GM12892 (cell line): ENCODE data around the gene ARHGAP23.
"Not testable (repeated sequence)": the region's sequence is repeated elsewhere in the genome, so short reads cannot be mapped to it uniquely, and the experiment has no call there.

Experiments
- POLR2A ChIP-seq: IDR thresholded peaks from 2 replicates; pipeline ENCODE4 v1.6.1; 2011; ENCODE audit warnings: low read depth, low read length, control low read depth
- POLR2AphosphoS5 ChIP-seq: IDR thresholded peaks from 2 replicates; pipeline ENCODE4 v1.6.1; 2011; ENCODE audit warnings: low read depth, low read length, control low read depth
- TAF1 ChIP-seq: IDR thresholded peaks from 2 replicates; pipeline ENCODE4 v1.6.1; 2011; ENCODE audit warnings: low read depth, mild to moderate bottlenecking, control low read depth, low read length, borderline replicate concordance

DNA sequence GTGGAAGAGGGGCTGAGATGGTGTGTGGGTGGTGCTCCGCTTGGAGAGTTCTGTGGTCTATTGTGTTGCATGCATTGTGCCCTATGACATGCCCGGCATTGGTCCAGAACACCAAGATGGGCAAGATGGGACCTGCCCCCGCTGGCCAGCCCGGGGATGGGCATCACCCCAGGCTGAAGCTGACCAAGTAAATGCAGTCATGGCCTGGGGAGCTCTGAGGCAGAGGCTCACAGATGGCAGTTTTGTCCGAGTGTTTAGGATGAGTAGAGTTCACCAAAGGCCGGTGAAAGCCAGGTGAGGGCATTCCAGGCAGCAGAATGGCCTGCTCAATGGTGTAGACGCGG lies 54.4 kb downstream of the ARHGAP23 start:
- not testable (repeated sequence) for TF ChIP-seq TAF1, POLR2AphosphoS5, POLR2A
